Vagina (tissue), 2 donors: Measurements from ENCODE around the gene LCT.

Source experiments
- CTCF ChIP-seq, 3 experiments: fragments of 450-650 bp in 2 of 3; fragments of 200-600 bp in 1 of 3; sonication (generic) in 1 of 3; IDR thresholded peaks; one replicate each; pipeline ENCODE4 v1.5.1; 2017 to 2019; ENCODE audit warnings: antibody characterized with exemption in 3 of 3, mild to moderate bottlenecking in 2 of 3, moderate library complexity in 2 of 3
- POLR2AphosphoS5 ChIP-seq, 2 donors: sonication (generic); formaldehyde crosslinking; IDR thresholded peaks; one replicate each; pipeline ENCODE4 v1.9.0; 2017; ENCODE audit warnings: antibody characterized with exemption in 2 of 2, mild to moderate bottlenecking in 2 of 2, low read depth in 1 of 2; ENCODE audit not compliant: insufficient read depth in 1 of 2

DNA sequence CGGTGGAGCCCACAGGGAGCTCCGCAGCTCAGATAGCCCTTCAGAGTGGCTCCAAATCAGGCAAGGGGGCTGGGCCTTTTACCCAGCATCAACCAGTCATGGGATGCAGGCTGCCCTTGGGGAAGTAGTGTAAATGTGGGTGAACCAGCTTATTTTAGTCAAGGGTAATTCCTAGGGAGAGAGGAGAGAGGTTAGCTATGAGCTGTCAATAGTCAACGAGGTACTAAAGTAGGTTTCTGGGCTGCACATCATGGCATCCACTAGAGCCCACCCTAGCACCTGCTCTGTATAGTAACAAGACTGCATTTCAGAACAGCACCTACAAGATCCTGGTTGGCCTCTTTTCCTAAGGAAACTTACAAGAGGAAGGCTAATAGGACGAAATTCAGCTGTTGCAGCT is 48.7 kb upstream of the LCT start:
- TF ChIP-seq CTCF (IDR thresholded peaks at IDR 0.05) (no peak), POLR2AphosphoS5 (IDR thresholded peaks at IDR 0.05; ENCODE audit: insufficient read depth in 1 of 2, low read depth in 1 of 2) (no peak)
